HG02840 (cell line): ENCODE data around the gene CRHR1.
"Not testable (repeated sequence)": the region's sequence is repeated elsewhere in the genome, so short reads cannot be mapped to it uniquely, and the experiment has no call there.

Experiments used
- ATAC-seq: cut with Tn5 transposase; IDR thresholded peaks from one replicate; pipeline ENCODE4 v1.9.1; 2021; ENCODE audit warnings: mild to moderate bottlenecking, moderate library complexity, moderate number of reproducible peaks; ENCODE audit not compliant: unreplicated experiment, low FRiP score

Gene CRHR1

DNA sequence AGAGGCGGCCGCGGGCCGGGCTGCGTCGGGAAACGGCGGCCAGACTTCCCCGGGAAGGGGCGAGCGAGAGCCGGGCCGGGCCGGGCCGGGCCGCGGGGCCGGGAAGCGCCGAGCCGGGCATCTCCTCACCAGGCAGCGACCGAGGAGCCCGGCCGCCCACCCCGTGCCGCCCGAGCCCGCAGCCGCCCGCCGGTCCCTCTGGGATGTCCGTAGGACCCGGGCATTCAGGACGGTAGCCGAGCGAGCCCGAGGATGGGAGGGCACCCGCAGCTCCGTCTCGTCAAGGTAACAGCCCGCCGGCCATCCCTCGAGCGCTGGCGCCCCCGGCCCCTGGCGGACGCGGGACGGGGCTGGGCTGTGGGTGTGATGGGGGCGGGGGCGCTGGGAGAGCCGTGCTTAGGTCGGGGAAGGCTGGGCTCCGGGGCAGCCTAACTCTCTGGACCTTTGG lies at the start of gene CRHR1:
Gene CRHR1, plus strand, starts transcription at position 28 of the 448 bp plus-strand sequence. Its CDS starts 225 bp downstream, at position 253.
- ATAC-seq: no peak

- no peak for ATAC-seq
Observed at GRCh38 chr17:45734598-45734997, 49.5 kb upstream of the CRHR1 start.

DNA sequence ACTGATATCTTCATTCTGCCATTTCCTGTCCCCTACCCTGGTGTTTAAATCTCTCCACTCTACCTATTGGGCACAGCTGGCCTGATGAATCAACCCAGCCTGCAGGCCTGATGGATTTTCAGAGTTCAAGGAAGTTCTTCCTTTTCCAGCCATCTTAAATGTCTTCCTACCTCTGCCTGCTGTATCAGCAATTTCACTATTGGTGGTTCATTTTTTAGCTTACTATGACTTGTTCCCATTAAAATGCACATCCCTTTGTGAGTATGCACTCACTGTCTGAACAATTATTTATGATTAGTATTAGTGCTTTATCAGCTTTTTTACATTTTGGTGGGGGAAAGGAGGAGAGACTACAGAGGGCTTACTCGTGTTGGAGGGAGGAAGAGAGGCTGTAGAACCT lies 48.6 kb upstream of the CRHR1 start:
- no peak for ATAC-seq

DNA sequence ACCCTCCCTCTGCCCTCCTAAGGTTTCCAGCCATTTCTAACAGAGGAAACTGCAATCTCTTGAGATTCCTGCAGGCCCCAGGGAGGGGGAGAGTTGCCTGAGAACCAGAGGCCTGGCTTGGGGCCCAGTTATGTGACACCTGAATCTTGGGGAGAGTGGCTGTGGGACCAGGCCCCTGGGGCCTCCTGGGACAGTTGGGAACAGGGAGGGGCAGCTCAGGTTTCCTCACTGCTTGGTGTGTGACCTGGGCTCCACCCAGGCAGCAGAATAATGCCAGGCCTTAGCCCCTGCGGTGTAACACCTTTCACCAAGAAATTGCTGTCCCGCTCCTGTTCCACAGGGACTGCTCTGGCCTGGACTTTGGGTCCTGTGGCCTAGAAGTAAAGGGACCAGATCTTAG lies 44.3 kb upstream of the CRHR1 start:
- ATAC-seq: no peak

DNA sequence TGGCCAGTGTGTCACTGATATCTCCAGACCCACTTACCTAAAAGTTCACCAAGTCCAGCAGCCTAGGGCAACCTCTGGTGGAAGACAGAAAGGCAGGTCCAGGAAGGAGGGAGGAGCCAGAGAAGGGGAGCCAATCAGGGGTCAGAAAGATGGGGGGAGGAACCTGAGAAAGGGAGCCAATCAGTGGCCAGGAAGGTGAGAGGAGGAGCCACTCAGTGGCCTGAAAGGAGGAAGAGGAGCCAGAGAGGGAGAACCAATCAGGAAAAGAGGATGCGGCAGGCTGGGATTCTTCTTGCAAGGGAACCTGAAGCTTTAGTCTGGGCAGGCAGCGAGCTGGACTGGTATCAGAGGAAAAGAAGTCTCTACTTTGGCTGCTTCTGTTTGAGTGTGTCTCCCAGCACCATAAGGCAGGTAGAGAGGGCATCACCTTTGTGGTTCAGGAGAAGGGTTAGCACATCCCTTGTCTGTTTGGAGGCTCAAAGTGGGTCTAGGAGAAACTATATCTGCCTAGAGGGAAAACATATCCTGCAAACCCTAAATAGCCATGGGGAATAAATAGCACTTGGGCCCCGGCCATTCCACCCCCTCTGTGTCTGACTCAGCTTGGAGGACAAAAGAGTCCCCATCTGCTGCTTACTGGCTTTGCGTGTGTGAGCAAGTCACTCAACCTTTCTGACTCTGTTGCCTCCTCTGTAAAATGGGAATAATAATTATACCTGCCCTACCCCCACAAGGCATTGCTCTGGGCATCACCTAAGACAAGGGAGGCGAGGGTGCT lies 43.4 kb upstream of the CRHR1 start:
- no peak for ATAC-seq

DNA sequence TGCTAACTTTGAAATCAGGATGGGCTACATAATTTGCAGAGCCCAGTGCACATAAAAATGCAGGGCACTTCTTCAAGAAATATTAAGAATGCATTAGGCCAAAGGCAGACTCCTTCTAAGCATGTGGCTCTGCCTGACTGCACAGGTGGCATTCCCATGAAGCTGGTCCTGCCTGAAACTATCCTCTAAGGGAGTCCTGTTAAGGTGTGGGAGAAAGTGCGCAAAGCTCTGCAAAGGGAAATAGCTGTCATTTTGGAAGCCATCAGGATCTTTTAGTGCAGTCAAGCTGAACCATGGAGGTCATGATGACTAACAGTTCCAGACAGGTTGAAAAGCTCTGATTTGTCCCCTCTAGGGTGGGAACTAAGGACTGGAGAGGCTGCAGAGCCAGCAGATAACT lies 41.9 kb upstream of the CRHR1 start:
- ATAC-seq: no peak

- ATAC-seq: no peak
Observed at GRCh38 chr17:45743626-45744326, 40.3 kb upstream of the CRHR1 start.

DNA sequence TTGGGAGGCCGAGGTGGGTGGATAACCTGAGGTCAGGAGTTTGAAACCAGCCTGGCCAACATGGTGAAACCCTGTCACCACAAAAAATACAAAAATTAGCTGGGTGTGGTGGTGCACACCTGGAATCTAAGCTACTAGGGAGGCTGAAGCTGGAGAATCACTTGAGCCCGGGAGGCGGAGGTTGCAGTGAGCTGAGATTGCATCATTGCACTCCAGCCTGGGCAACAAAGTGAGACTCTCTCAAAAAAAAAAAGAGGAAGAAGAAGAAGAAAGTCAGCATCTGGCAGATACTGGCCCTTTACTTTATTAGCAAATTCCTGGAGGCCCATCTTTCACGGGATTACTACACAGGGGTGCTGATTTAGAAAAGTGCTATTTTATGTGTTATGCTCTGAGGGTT lies 39.3 kb upstream of the CRHR1 start:
- ATAC-seq: not testable (repeated sequence)

- no peak for ATAC-seq
Observed at GRCh38 chr17:45745601-45746494, 38.3 kb upstream of the CRHR1 start.

DNA sequence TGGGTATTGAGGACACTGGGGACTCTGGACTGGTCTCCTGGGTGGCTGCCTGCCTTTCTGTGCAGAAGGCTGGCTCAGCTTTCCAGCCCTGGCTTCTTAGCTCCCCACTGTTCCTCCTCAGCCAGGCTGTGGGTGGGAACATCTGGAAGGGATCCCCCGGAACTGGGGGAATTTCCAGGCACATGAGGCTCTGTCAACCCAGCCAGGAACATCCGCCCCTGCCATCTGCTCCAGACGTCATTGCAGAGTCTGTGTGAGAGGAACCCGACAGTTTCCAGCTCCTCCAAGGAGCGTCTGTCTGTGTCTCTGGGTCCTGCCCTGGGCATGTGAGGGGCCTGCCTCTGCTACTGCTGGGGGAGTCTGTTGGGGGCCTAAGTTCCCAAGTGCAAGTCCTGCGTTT lies 36.2 kb upstream of the CRHR1 start:
- ATAC-seq: no peak

GRCh38 chr17:45748731-45749310 lies 35.3 kb upstream of the CRHR1 start:
- no peak for ATAC-seq

DNA sequence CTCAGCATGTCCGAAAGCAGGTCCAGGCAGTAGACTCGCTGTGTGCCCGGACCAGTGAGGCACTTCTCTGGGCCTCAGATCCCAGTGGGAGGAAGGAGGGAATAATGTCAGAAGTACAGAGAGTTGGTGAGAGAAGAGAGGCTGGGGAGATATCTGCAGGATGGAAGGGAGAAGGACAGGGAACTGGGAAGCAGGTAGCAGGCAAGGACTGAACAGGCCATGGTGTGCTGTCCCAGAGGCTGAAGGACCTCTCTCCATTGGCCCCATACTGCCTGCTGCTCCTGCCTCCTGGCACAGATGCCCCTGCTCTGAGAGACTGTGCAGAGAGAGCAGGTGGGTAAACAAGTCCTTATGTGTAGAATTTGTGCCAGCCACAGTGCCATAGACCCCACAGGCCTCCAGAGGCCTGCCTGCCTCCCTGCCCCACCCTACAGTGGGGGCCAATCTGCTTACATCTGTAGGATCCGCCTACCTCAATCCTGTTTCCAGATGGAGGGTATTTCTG lies 34.2 kb upstream of the CRHR1 start:
- no peak for ATAC-seq

DNA sequence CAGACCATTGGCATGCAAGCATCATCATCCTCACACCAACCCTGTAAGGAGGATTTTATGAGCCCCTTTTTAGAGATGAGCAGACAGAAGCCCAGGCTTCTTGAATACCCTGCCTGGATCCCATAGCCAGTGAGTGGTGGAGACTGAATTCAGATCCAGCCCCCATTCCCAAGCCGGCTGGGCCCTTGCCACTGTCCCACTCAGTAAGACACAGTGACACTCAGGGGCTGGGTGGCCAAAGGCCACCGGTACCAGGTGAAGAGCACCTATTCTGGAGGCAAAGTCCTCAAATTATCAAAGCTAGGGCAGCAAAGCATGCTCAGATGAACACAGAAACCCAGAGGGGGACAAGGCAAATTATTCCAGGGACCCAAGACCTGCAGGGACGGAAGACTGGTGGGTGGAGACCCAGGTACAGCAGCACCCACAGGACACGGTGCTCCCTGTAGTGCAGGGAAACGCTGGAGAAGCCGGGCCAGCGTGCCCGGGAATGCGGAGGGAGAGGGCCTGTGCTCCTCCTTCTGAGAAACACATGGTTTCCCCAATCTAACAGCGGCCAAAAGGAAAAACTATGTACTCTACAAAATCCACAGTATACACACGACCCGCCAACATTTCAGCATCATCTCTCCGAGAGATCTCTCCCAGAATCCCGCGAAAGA lies 33.2 kb upstream of the CRHR1 start:
- no peak for ATAC-seq

GRCh38 chr17:45751466-45751865 lies 32.7 kb upstream of the CRHR1 start:
- ATAC-seq: no peak

GRCh38 chr17:45752246-45752645 lies 31.9 kb upstream of the CRHR1 start:
- ATAC-seq: no peak

GRCh38 chr17:45753645-45754225 lies 30.4 kb upstream of the CRHR1 start:
- no peak for ATAC-seq

DNA sequence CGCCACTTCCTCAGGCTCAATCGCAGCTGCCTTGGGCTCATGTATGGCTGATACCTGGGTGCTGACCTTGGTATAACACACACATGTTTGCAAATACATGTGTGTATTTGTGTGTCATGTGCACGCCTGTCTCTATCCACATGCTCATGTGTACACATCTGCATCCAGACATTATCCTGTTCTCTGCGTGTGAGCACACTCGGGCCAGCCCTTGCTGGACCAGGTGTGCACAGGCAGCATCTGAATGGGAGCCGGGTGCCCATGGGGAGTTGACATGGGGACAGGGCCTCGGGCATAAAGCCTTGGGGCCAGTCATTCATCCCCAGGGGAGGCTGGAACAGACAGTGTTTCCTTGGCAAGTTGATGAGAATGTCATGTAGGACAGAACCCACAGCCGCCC lies 29.1 kb upstream of the CRHR1 start:
- no peak for ATAC-seq

DNA sequence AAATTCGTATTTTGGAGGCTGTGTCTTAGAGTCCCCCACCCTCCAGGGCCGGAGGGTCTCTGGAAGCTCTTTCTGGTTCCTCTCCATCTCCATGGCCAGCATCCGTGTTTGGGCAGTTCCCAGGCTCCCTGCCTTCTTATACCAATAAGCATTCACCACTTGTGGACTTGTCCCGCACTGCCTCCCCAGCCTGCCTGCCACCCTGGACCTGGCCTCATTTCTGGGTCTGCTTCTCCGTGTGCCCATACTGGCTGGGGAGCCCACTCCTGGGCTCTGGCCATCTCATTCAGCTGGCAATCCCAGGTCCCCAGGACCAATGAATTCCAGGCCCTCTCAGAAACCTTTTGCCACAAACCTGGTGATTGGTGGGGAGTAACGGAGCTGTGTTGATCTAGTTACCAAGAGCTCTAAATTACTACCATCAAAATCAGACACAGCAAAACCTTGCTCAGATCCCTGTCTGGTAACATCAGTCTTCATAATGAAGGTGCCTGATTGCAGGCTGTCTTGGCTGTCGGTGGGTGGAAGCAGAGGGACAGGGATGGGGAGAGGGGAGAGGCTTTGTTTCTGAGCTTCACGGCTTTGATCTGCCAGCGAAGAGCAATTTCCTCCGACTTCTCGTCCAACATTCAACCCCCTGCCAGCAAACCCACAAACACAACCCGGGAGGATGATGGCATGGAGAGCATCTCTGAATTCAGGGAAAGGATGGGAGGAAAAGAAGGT lies 27.7 kb upstream of the CRHR1 start:
- ATAC-seq: no peak
